ENCODE measurements around the gene CNTN4.

Gene CNTN4

GRCh38 chr3:2937055-2937454 lies 838.4 kb downstream of the CNTN4 start:
- no peak for DNase-seq (ENCODE audit: low read depth)
- H3K4me3 ChIP-seq (ENCODE audit: low read depth, low read length), result no peak overlapping the region
- no peak for TF ChIP-seq CTCF (IDR thresholded peaks at IDR 0.05; ENCODE audit: insufficient read depth, low read depth, low read length, missing control alignments)

DNA sequence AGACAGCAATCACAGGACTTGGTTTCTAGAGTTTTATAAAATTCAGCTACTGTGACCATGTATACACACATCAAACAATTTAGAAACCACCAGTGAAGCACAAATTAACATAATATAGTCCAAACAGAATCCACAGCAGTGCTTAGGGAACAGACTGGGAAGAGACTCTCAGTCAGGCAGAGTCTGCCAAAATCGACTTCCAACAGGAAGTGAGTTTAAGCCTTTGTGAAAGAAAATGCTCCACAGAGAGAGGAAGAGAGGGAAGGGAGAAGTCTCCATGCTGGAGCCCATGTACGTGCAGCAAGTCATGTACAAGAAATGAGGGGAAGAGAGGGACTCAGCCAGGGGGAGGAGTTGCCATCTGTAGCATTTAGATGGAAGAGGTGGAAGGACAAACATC lies 838.9 kb downstream of the CNTN4 start:
- TF ChIP-seq CTCF (IDR thresholded peaks at IDR 0.05; ENCODE audit: insufficient read depth, low read depth, low read length, missing control alignments), result no peak
- no peak overlapping the region for H3K4me3 ChIP-seq (ENCODE audit: low read depth, low read length)
- DNase-seq (ENCODE audit: low read depth), result no peak

DNA sequence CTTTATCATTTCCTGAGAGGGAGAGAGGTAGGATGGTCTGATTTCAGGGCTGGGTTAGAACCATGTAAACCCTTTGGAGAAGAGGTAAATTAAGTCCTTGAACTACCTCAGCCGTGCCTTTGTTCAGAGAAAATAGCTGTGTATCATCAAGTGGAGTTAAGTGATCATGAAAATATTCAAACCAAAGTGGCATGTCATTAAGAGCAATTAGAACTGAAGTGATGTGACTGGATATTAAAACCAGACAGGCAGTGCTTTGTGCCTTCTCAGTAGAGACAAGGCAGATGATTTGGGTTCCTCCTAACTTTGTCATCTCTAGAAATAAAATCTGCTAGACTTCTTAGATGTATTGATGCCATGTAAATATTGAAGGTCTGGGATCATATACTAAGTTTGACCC lies 840.0 kb downstream of the CNTN4 start:
- no peak for TF ChIP-seq CTCF (IDR thresholded peaks at IDR 0.05; ENCODE audit: insufficient read depth, low read depth, low read length, missing control alignments)
- no peak for DNase-seq (ENCODE audit: low read depth)
- H3K4me3 ChIP-seq (ENCODE audit: low read depth, low read length), result no peak overlapping the region

DNA sequence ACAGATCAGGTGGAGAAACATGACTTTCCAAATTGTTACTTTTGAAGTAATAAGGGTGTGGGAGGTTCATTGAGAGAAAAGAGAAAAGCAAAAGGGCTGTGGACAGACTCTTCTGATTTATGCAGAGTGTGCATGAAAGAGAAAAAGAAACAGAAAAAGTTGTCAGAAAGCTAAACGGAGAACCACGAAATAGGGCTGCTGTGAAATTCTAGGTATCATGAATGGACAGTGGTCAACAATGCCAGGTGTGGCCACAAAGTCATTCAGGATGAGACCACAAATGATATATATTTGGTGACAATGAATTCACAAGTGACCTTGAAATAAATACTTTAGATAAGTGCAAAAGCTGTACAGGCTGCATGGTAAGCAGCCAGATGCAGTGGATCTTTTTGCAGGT lies 841.4 kb downstream of the CNTN4 start:
- no peak for TF ChIP-seq CTCF (IDR thresholded peaks at IDR 0.05; ENCODE audit: insufficient read depth, low read depth, low read length, missing control alignments)
- H3K4me3 ChIP-seq (ENCODE audit: low read depth, low read length), result no peak overlapping the region
- DNase-seq (ENCODE audit: low read depth), result peak; percentile 76

GRCh38 chr3:2944628-2945027 lies 846.0 kb downstream of the CNTN4 start:
- no peak for TF ChIP-seq CTCF (IDR thresholded peaks at IDR 0.05; ENCODE audit: insufficient read depth, low read depth, low read length, missing control alignments)
- DNase-seq (ENCODE audit: low read depth), result peak; percentile 85
- H3K4me3 ChIP-seq (ENCODE audit: low read depth, low read length), result no peak overlapping the region

DNA sequence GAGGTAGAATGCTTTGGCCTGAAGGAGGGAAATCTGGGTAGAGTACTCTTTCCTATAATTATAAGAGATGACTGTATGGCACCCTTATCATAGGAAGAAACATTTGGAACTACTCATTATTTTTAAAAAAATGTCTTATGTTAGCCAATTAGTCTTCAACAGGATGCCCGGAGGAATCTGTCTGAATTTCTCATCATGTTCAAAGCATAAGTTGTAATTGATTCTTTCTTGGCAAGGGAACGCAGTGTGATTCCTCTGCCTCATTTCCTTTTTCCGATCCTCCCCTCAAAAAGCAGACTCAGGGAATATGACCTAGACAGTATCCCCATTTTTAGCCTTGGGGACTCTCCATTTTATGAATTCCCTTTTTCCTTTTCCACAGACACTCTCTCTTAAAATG lies 846.5 kb downstream of the CNTN4 start:
- DNase-seq (ENCODE audit: low read depth), result no peak
- H3K4me3 ChIP-seq (ENCODE audit: low read depth, low read length), result no peak overlapping the region
- TF ChIP-seq CTCF (IDR thresholded peaks at IDR 0.05; ENCODE audit: insufficient read depth, low read depth, low read length, missing control alignments), result no peak

GRCh38 chr3:2947536-2947935 lies 848.9 kb downstream of the CNTN4 start:
- no peak for DNase-seq (ENCODE audit: low read depth)
- TF ChIP-seq CTCF (IDR thresholded peaks at IDR 0.05; ENCODE audit: insufficient read depth, low read depth, low read length, missing control alignments), result no peak
- no peak overlapping the region for H3K4me3 ChIP-seq (ENCODE audit: low read depth, low read length)
